Ovary (tissue), 3 donors: ENCODE data around the gene THADA.

Experiments
- CTCF ChIP-seq, 3 donors: fragments of 450-650 bp in 2 of 3; fragments of 200-600 bp in 1 of 3; IDR thresholded peaks; one replicate each; pipeline versions ENCODE4 v1.5.1 to v1.8.0; 2016 to 2022; ENCODE audit warnings: antibody characterized with exemption in 3 of 3, mild to moderate bottlenecking in 1 of 3
- EP300 ChIP-seq: sonication (generic); formaldehyde crosslinking; IDR thresholded peaks from one replicate; pipeline ENCODE4 v1.6.1; 2017; ENCODE audit warnings: antibody characterized with exemption
- donor health status: DM: no; HTN: no; CAD: no.

DNA sequence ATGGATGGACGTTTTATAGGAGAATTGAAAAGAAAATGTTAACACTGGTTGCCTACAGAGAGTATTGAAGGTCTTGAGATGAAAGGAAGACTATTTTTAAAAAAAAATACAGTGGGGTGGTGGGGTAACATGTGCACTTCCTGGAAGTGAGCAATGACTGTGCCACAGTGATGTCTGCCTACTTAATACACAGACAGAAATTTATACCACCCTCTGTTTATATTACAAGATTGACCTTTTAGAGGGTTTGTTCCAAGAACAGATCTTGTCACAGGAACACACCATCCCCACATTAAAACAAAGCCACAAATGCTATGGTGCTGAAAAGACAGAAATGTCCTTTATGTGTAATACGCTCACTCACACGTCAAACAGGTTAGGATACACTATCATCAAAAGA, 87.6 kb downstream of the THADA start:
- TF ChIP-seq EP300 (no peak), CTCF (IDR thresholded peaks at IDR 0.05) (no peak)
